WTC11 (cell line): ENCODE data around the gene PAPOLG. TPM values are rescaled to one million over a fixed set of nuclear protein-coding genes. Genes with fewer than 3 reads are reported as not detected.

Experiments used
- ATAC-seq: fragments of 200-7000 bp; cut with Tn5 transposase; 2 replicates; pipeline ENCODE4 v1.10.0; 2021; ENCODE audit warnings: mild to moderate bottlenecking, moderate library complexity
- CTCF ChIA-PET: fragments of 300-600 bp; sonication (Branson Sonifier 250); formaldehyde crosslinking; loops from one replicate; lab custom pipeline; 2021; ENCODE audit warnings: antibody characterized with exemption; lab: Charles Lee
- POLR2A ChIA-PET: fragments of 350-600 bp; sonication (Branson Sonifier 250); formaldehyde crosslinking; loops from one replicate; lab custom pipeline; 2021; ENCODE audit warnings: antibody characterized with exemption; lab: Charles Lee
- DNase-seq: peaks from one replicate; pipeline ENCODE4 v3.0.0; 2021; ENCODE audit warnings: low spot score
- H3K27ac Mint-ChIP-seq: 2 replicates; pipeline ENCODE4 v1.8.0; 2021; ENCODE audit warnings: mixed read lengths
- H3K27me3 Mint-ChIP-seq: 2 replicates; pipeline ENCODE4 v1.8.0; 2021; ENCODE audit warnings: low read depth, mild to moderate bottlenecking, moderate library complexity, mixed read lengths
- H3K36me3 Mint-ChIP-seq: 2 replicates; pipeline ENCODE4 v1.8.0; 2021; ENCODE audit warnings: mixed read lengths
- H3K4me1 Mint-ChIP-seq: 2 replicates; pipeline ENCODE4 v1.8.0; 2022; ENCODE audit warnings: mixed read lengths
- H3K4me3 Mint-ChIP-seq: 2 replicates; pipeline ENCODE4 v1.8.0; 2021; ENCODE audit warnings: mild to moderate bottlenecking, moderate library complexity, mixed read lengths
- H3K9me3 Mint-ChIP-seq: 2 replicates; pipeline ENCODE4 v1.8.0; 2021; ENCODE audit warnings: mixed read lengths
- AFF4 ChIP-seq: sonication (generic); formaldehyde crosslinking; IDR thresholded peaks from 2 replicates; pipeline ENCODE4 v1.8.1; 2023; ENCODE audit warnings: mild to moderate bottlenecking, missing genetic modification reagents, borderline replicate concordance
- AR ChIP-seq: fragments of 250-450 bp; sonication (Bioruptor Pico); IDR thresholded peaks from 2 replicates; pipeline ENCODE4 v1.9.0; 2021; ENCODE audit warnings: mild to moderate bottlenecking
- CREM ChIP-seq: sonication (generic); formaldehyde crosslinking; IDR thresholded peaks from 2 replicates; pipeline ENCODE4 v1.8.1; 2022; ENCODE audit warnings: mild to moderate bottlenecking, missing genetic modification reagents, moderate library complexity
- IRF2 ChIP-seq: sonication (generic); formaldehyde crosslinking; IDR thresholded peaks from 2 replicates; pipeline ENCODE4 v1.8.0; 2022; ENCODE audit warnings: low read depth, missing genetic modification reagents, borderline replicate concordance
- MAX ChIP-seq: sonication (generic); formaldehyde crosslinking; IDR thresholded peaks from 2 replicates; pipeline ENCODE4 v1.8.0; 2022; ENCODE audit warnings: mild to moderate bottlenecking, missing genetic modification reagents
- MYBL2 ChIP-seq: sonication (generic); formaldehyde crosslinking; IDR thresholded peaks from 2 replicates; pipeline ENCODE4 v1.8.1; 2023; ENCODE audit warnings: mild to moderate bottlenecking, moderate library complexity, missing genetic modification reagents
- NR2C2 ChIP-seq: sonication (generic); formaldehyde crosslinking; IDR thresholded peaks from 2 replicates; pipeline ENCODE4 v1.8.0; 2022; ENCODE audit warnings: mild to moderate bottlenecking, missing genetic modification reagents
- NR3C1 ChIP-seq: sonication (generic); formaldehyde crosslinking; conservative IDR thresholded peaks from 2 replicates; pipeline ENCODE4 v1.8.1; 2023; ENCODE audit warnings: low read depth, mild to moderate bottlenecking, missing genetic modification reagents
- RORB ChIP-seq: fragments of 250-450 bp; sonication (Bioruptor Pico); IDR thresholded peaks from 2 replicates; pipeline ENCODE4 v1.9.0; 2021; ENCODE audit warnings: mild to moderate bottlenecking
- SP1 ChIP-seq: sonication (generic); formaldehyde crosslinking; conservative IDR thresholded peaks from 2 replicates; pipeline ENCODE4 v1.8.1; 2022; ENCODE audit warnings: missing genetic modification reagents
- ZNF317 ChIP-seq: sonication (generic); formaldehyde crosslinking; IDR thresholded peaks from 2 replicates; pipeline ENCODE4 v1.8.1; 2023; ENCODE audit warnings: low read depth, mild to moderate bottlenecking, moderate library complexity, missing genetic modification reagents, borderline replicate concordance
- ZNF416 ChIP-seq: fragments of 250-450 bp; sonication (Bioruptor Pico); IDR thresholded peaks from 2 replicates; pipeline ENCODE4 v1.9.0; 2021; ENCODE audit warnings: mild to moderate bottlenecking, inconsistent platforms
- ZNF423 ChIP-seq: fragments of 250-450 bp; sonication (Bioruptor Pico); IDR thresholded peaks from 2 replicates; pipeline ENCODE4 v2.1.2; 2022; ENCODE audit warnings: mild to moderate bottlenecking, moderate library complexity
- total RNA-seq: library from RNA; stranded (reverse); gene quantifications from 3 replicates; pipeline ENCODE4 v1.2.3, GENCODE V29; 2021
- TF ChIP-seq, protein P1 (sequence below): sonication (generic); formaldehyde crosslinking; IDR thresholded peaks from 2 replicates; pipeline ENCODE4 v1.8.1; 2023; ENCODE audit warnings: mild to moderate bottlenecking, missing genetic modification reagents
- TF ChIP-seq, protein P2 (sequence below): sonication (generic); formaldehyde crosslinking; IDR thresholded peaks from 2 replicates; pipeline ENCODE4 v1.8.1; 2022; ENCODE audit warnings: missing genetic modification reagents, borderline replicate concordance
- TF ChIP-seq, protein P3 (sequence below): fragments of 250-450 bp; sonication (Bioruptor Pico); conservative IDR thresholded peaks from 2 replicates; pipeline ENCODE4 v1.9.0; 2021; ENCODE audit warnings: mild to moderate bottlenecking

Gene PAPOLG
- total RNA-seq, 1 experiment from 2014 or later, result 22.5 TPM

- TF ChIP-seq NR2C2, result no peak
Observed at GRCh38 chr2:60745761-60746160, 10.3 kb upstream of the PAPOLG start (continued).

- peaks cover 69% of the 10 kb centered on the region for H3K27me3 Mint-ChIP-seq
- no peak overlapping the region for H3K4me3 Mint-ChIP-seq
- CTCF ChIA-PET, result no interaction called here
- ATAC-seq (no peak), DNase-seq (no peak)
- no peak overlapping the region for H3K27ac Mint-ChIP-seq
- no peaks in the 10 kb centered on the region for H3K36me3 Mint-ChIP-seq
- no peak for TF ChIP-seq ZNF423 (CRISPR knock-in tag)
- TF ChIP-seq, protein P1, sequence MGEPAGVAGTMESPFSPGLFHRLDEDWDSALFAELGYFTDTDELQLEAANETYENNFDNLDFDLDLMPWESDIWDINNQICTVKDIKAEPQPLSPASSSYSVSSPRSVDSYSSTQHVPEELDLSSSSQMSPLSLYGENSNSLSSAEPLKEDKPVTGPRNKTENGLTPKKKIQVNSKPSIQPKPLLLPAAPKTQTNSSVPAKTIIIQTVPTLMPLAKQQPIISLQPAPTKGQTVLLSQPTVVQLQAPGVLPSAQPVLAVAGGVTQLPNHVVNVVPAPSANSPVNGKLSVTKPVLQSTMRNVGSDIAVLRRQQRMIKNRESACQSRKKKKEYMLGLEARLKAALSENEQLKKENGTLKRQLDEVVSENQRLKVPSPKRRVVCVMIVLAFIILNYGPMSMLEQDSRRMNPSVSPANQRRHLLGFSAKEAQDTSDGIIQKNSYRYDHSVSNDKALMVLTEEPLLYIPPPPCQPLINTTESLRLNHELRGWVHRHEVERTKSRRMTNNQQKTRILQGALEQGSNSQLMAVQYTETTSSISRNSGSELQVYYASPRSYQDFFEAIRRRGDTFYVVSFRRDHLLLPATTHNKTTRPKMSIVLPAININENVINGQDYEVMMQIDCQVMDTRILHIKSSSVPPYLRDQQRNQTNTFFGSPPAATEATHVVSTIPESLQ, result no peak
- TF ChIP-seq AR (CRISPR knock-in tag), result no peak
- H3K4me1 Mint-ChIP-seq, result peaks cover 11% of the 10 kb centered on the region
- POLR2A ChIA-PET, result no interaction called here
- H3K9me3 Mint-ChIP-seq, result no peaks in the 10 kb centered on the region
Observed at GRCh38 chr2:60746318-60746717, 9.8 kb upstream of the PAPOLG start.

- Mint-ChIP-seq H3K4me3 (no peak overlapping the region), H3K36me3 (peaks cover 43% of the 10 kb centered on the region)
- CTCF ChIA-PET, result interaction anchor here (1.7 kb wide), 1 partner anchor 52 kb away, joined by 4 read pairs; no protein-coding TSS in a partner anchor
- no peak for TF ChIP-seq SP1 (CRISPR knock-in tag)
- no peak for TF ChIP-seq IRF2 (CRISPR knock-in tag)
- no peak for TF ChIP-seq RORB
- no peak for TF ChIP-seq MYBL2
- no peak for TF ChIP-seq ZNF416 (CRISPR knock-in tag)
- no peak for TF ChIP-seq NR3C1 (CRISPR knock-in tag)
- no peak for TF ChIP-seq MAX
- TF ChIP-seq, protein P2, sequence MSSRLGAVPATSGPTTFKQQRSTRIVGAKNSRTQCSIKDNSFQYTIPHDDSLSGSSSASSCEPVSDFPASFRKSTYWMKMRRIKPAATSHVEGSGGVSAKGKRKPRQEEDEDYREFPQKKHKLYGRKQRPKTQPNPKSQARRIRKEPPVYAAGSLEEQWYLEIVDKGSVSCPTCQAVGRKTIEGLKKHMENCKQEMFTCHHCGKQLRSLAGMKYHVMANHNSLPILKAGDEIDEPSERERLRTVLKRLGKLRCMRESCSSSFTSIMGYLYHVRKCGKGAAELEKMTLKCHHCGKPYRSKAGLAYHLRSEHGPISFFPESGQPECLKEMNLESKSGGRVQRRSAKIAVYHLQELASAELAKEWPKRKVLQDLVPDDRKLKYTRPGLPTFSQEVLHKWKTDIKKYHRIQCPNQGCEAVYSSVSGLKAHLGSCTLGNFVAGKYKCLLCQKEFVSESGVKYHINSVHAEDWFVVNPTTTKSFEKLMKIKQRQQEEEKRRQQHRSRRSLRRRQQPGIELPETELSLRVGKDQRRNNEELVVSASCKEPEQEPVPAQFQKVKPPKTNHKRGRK (CRISPR knock-in tag), result no peak
- TF ChIP-seq CREM (CRISPR knock-in tag), result no peak
- TF ChIP-seq ZNF317 (CRISPR knock-in tag), result no peak
- TF ChIP-seq AFF4, result no peak
- TF ChIP-seq, protein P3, sequence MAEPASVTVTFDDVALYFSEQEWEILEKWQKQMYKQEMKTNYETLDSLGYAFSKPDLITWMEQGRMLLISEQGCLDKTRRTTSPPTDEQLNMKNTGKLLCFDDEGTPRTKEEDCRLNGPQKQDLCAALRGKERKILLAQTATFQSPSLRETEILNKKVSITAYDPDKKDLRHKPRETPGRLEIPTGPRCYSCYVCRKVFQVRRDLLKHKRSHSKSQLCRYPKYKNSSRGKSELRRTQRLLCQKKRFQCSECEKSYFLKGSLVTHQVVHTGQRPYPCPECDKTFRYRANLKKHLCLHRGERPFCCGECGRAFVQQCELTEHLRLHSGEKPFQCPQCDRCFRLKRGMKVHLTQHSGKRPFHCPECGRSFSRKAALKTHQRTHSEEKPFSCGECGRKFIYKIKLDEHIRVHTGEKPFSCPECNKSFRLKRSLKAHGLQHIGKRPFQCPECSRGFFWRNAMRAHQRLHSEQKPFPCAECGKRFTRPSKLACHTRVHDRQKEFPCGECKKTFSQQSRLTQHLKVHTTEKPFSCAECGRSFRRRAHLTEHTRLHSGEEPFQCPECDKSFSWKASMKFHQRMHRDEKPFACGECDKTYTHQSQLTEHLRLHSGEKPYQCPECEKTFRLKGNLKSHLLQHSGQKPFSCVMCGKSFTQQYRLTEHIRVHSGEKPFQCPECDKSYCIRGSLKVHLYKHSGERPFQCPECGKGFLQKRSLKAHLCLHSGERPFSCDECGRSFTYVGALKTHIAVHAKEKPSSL (CRISPR knock-in tag), result no peak
Observed at GRCh38 chr2:60759654-60760053, 3.6 kb downstream of the PAPOLG start.

More at GRCh38 chr2:60759654-60760053, 3.6 kb downstream of the PAPOLG start:
- POLR2A ChIA-PET, result no interaction called here
- peaks cover 20% of the 10 kb centered on the region for H3K4me1 Mint-ChIP-seq
- H3K9me3 Mint-ChIP-seq, result no peaks in the 10 kb centered on the region
- no peak for ATAC-seq
- H3K27me3 Mint-ChIP-seq, result no peaks in the 10 kb centered on the region
- H3K27ac Mint-ChIP-seq, result no peak overlapping the region; the same call in 1 of the 2 replicates
- DNase-seq, result no peak
